ENCODE measurements around the gene SPTAN1.

Gene SPTAN1

GRCh38 chr9:128600099-128600498, 47.7 kb downstream of the SPTAN1 start:
- no peak for DNase-seq (ENCODE audit: low read depth)

- no peak for DNase-seq (ENCODE audit: low read depth)
These were observed 51.3 kb downstream of the SPTAN1 start for GRCh38 chr9:128603697-128604096.

- no peak for DNase-seq (ENCODE audit: low read depth)
These were observed 55.4 kb downstream of the SPTAN1 start for GRCh38 chr9:128607642-128608350.

- DNase-seq (ENCODE audit: low read depth) = no peak
These were observed 58.5 kb downstream of the SPTAN1 start for GRCh38 chr9:128610897-128611296.

GRCh38 chr9:128611600-128612394, 59.4 kb downstream of the SPTAN1 start:
- no peak for DNase-seq (ENCODE audit: low read depth)

GRCh38 chr9:128614728-128615127, 62.3 kb downstream of the SPTAN1 start:
- no peak for DNase-seq (ENCODE audit: low read depth)

- DNase-seq (ENCODE audit: low read depth) = no peak
These were observed 63.2 kb downstream of the SPTAN1 start for GRCh38 chr9:128615571-128615970.

- DNase-seq (ENCODE audit: low read depth) = no peak
These were observed 65.6 kb downstream of the SPTAN1 start for GRCh38 chr9:128617943-128618342.

GRCh38 chr9:128619127-128619526, 66.7 kb downstream of the SPTAN1 start:
- no peak for DNase-seq (ENCODE audit: low read depth)

- DNase-seq (ENCODE audit: low read depth) = no peak
These were observed 67.4 kb downstream of the SPTAN1 start for GRCh38 chr9:128619779-128620178.

- no peak for DNase-seq (ENCODE audit: low read depth)
These were observed 69.5 kb downstream of the SPTAN1 start for GRCh38 chr9:128621730-128622455.

- DNase-seq (ENCODE audit: low read depth) = no peak
These were observed 72.2 kb downstream of the SPTAN1 start for GRCh38 chr9:128624566-128624965.

- DNase-seq (ENCODE audit: low read depth) = no peak
These were observed 73.2 kb downstream of the SPTAN1 start for GRCh38 chr9:128625391-128626146.

- no peak for DNase-seq (ENCODE audit: low read depth)
These were observed 73.8 kb downstream of the SPTAN1 start for GRCh38 chr9:128626181-128626580.

GRCh38 chr9:128627127-128627715, 74.8 kb downstream of the SPTAN1 start:
- no peak for DNase-seq (ENCODE audit: low read depth)

- DNase-seq (ENCODE audit: low read depth) = no peak
These were observed 75.5 kb downstream of the SPTAN1 start for GRCh38 chr9:128627906-128628305.

GRCh38 chr9:128628471-128629048, 76.2 kb downstream of the SPTAN1 start:
- DNase-seq (ENCODE audit: low read depth) = no peak

- DNase-seq (ENCODE audit: low read depth) = no peak
These were observed 76.7 kb downstream of the SPTAN1 start for GRCh38 chr9:128629136-128629535.

GRCh38 chr9:128629852-128630545, 77.6 kb downstream of the SPTAN1 start:
- no peak for DNase-seq (ENCODE audit: low read depth)

- DNase-seq (ENCODE audit: low read depth) = no peak
These were observed 79.2 kb downstream of the SPTAN1 start for GRCh38 chr9:128631636-128632035.

- no peak for DNase-seq (ENCODE audit: low read depth)
These were observed 79.7 kb downstream of the SPTAN1 start for GRCh38 chr9:128632066-128632465.
